IMR-90 (cell line): Measurements from ENCODE around the gene MYH6. TPM values are rescaled to one million over a fixed set of nuclear protein-coding genes. Genes with fewer than 3 reads are reported as not detected.

Experiments
- ATAC-seq: fragments of 200-7000 bp; cut with Tn5 transposase; 2 replicates; pipeline ENCODE4 v1.9.1; 2020; ENCODE audit warnings: low read depth, mild to moderate bottlenecking, moderate library complexity
- BruUV-seq: library from RNA; stranded (reverse); fragments of 400-500 nt; replicated peaks from 2 replicates; lab custom pipeline; 2021; lab: Mats Ljungman, UMichigan
- CTCF ChIA-PET: fragments of 300-600 bp; formaldehyde crosslinking; extraction: SDS; loops from one replicate; lab custom pipeline; 2021; ENCODE audit warnings: antibody characterized with exemption; lab: Yijun Ruan, JAX
- POLR2A ChIA-PET: fragments of 300-600 bp; sonication (Branson Sonifier 250); formaldehyde crosslinking; loops from one replicate; lab custom pipeline; 2022; ENCODE audit warnings: antibody characterized with exemption; ENCODE audit not compliant: unreplicated experiment; lab: Charles Lee
- DNase-seq: peaks from one replicate; pipeline ENCODE4 v3.0.0; 2013
- H2AFZ ChIP-seq: replicated peaks from 2 replicates; pipeline ENCODE3; 2013; ENCODE audit warnings: low read length, mild to moderate bottlenecking; ENCODE audit not compliant: poor library complexity
- H2AK5ac ChIP-seq: 2 replicates; pipeline ENCODE4 v1.6.1; 2013; ENCODE audit warnings: low read depth, low read length, inconsistent platforms
- H2AK9ac ChIP-seq: replicated peaks from 2 replicates; pipeline ENCODE3; 2013; ENCODE audit warnings: mild to moderate bottlenecking, low read depth, low read length, moderate library complexity; ENCODE audit not compliant: poor library complexity
- H2BK120ac ChIP-seq: 2 replicates; pipeline ENCODE4 v1.6.1; 2013; ENCODE audit warnings: low read depth, low read length, inconsistent platforms
- H2BK15ac ChIP-seq: 3 replicates; pipeline ENCODE4 v1.6.1; 2013; ENCODE audit warnings: low read depth, low read length, inconsistent platforms
- H2BK20ac ChIP-seq: 2 replicates; pipeline ENCODE4 v1.6.1; 2013; ENCODE audit warnings: low read depth, mild to moderate bottlenecking, inconsistent platforms, low read length, moderate library complexity
- H2BK5ac ChIP-seq: 2 replicates; pipeline ENCODE4 v1.6.1; 2013; ENCODE audit warnings: mild to moderate bottlenecking, low read depth, low read length, inconsistent platforms; ENCODE audit not compliant: poor library complexity, severe bottlenecking
- H3K14ac ChIP-seq: replicated peaks from 2 replicates; pipeline ENCODE4 v1.6.1; 2013; ENCODE audit warnings: low read depth, low read length, inconsistent platforms
- H3K18ac ChIP-seq: 2 replicates; pipeline ENCODE4 v1.6.1; 2013; ENCODE audit warnings: low read depth, low read length, control low read depth
- H3K23ac ChIP-seq: 2 replicates; pipeline ENCODE4 v1.6.1; 2013; ENCODE audit warnings: low read depth, low read length, inconsistent platforms
- H3K27ac ChIP-seq: 2 replicates; pipeline ENCODE4 v1.5.1; 2013; ENCODE audit warnings: mild to moderate bottlenecking, control low read depth, low read length; ENCODE audit not compliant: insufficient read depth
- H3K27me3 ChIP-seq: 2 replicates; pipeline ENCODE4 v1.6.1; 2013; ENCODE audit warnings: low read length; ENCODE audit not compliant: control insufficient read depth, insufficient read depth
- H3K36me3 ChIP-seq: 2 replicates; pipeline ENCODE4 v1.6.1; 2013; ENCODE audit warnings: low read length, mixed read lengths; ENCODE audit not compliant: control insufficient read depth, insufficient read depth
- H3K4ac ChIP-seq: 2 replicates; pipeline ENCODE4 v1.6.1; 2013; ENCODE audit warnings: low read depth, low read length, inconsistent platforms
- H3K4me1 ChIP-seq: 2 replicates; pipeline ENCODE4 v1.6.1; 2013; ENCODE audit warnings: low read length, mixed read lengths; ENCODE audit not compliant: control insufficient read depth, insufficient read depth
- H3K4me2 ChIP-seq: 2 replicates; pipeline ENCODE4 v1.6.1; 2013; ENCODE audit warnings: low read depth, mild to moderate bottlenecking, control low read depth, low read length, moderate library complexity
- H3K4me3 ChIP-seq: 2 replicates; pipeline ENCODE4 v1.5.1; 2013; ENCODE audit warnings: low read depth, mild to moderate bottlenecking, control low read depth, low read length, moderate library complexity; ENCODE audit not compliant: insufficient read depth
- H3K56ac ChIP-seq: 2 replicates; pipeline ENCODE4 v1.6.1; 2013; ENCODE audit warnings: low read length, inconsistent platforms; ENCODE audit not compliant: insufficient read depth; ENCODE audit errors: extremely low read depth
- H3K79me1 ChIP-seq, 2 experiments: 2 replicates each; pipeline ENCODE4 v1.6.1; 2013; ENCODE audit warnings: low read length in 2 of 2, inconsistent platforms in 1 of 2, low read depth in 1 of 2
- H3K9ac ChIP-seq: 2 replicates; pipeline ENCODE4 v1.6.1; 2013; ENCODE audit warnings: low read depth, low read length, control low read depth
- H3K9me1 ChIP-seq: 2 replicates; pipeline ENCODE4 v1.6.1; 2013; ENCODE audit warnings: low read length, inconsistent platforms; ENCODE audit not compliant: insufficient read depth
- H3K9me3 ChIP-seq: 2 replicates; pipeline ENCODE4 v1.6.1; 2013; ENCODE audit warnings: low read length; ENCODE audit not compliant: control insufficient read depth, insufficient read depth
- H4K20me1 ChIP-seq: 2 replicates; pipeline ENCODE4 v1.6.1; 2013; ENCODE audit warnings: low read length, inconsistent platforms; ENCODE audit not compliant: insufficient read depth
- H4K5ac ChIP-seq: 2 replicates; pipeline ENCODE4 v1.6.1; 2013; ENCODE audit warnings: mild to moderate bottlenecking, low read depth, low read length, control low read depth
- H4K8ac ChIP-seq, 2 experiments: 2 replicates each; pipeline ENCODE4 v1.6.1; 2013; ENCODE audit warnings: low read depth in 2 of 2, low read length in 2 of 2, control low read depth in 1 of 2, inconsistent platforms in 1 of 2
- H4K91ac ChIP-seq: 2 replicates; pipeline ENCODE4 v1.6.1; 2013; ENCODE audit warnings: low read depth, low read length, inconsistent platforms; ENCODE audit not compliant: insufficient read depth
- CHD1 ChIP-seq: IDR thresholded peaks from 2 replicates; pipeline ENCODE4 v1.6.1; 2012; ENCODE audit warnings: low read depth, low read length, improper control_type of control experiment
- CTCF ChIP-seq: conservative IDR thresholded peaks from 2 replicates; pipeline ENCODE4 v1.5.1; 2012; ENCODE audit warnings: mild to moderate bottlenecking, low read depth, low read length, improper control_type of control experiment
- MAFK ChIP-seq: IDR thresholded peaks from 2 replicates; pipeline ENCODE4 v1.6.1; 2012; ENCODE audit warnings: low read depth, low read length, improper control_type of control experiment
- MXI1 ChIP-seq: IDR thresholded peaks from 2 replicates; pipeline ENCODE4 v1.6.1; 2012; ENCODE audit warnings: low read depth, mild to moderate bottlenecking, low read length, moderate library complexity, borderline replicate concordance
- RAD21 ChIP-seq: IDR thresholded peaks from 2 replicates; pipeline ENCODE4 v1.6.1; 2012; ENCODE audit warnings: low read length, improper control_type of control experiment
- RFX5 ChIP-seq: IDR thresholded peaks from 2 replicates; pipeline ENCODE4 v1.8.0; 2012; ENCODE audit warnings: low read depth, mild to moderate bottlenecking, low read length, moderate library complexity
- USF2 ChIP-seq: fragments of 150-350 bp; IDR thresholded peaks from 2 replicates; pipeline ENCODE4 v1.6.1; 2017; ENCODE audit warnings: mild to moderate bottlenecking, antibody characterized with exemption, low read length, low read depth
- WGBS, 2 experiments: methylation state at CpG; one replicate each; pipeline versions ENCODE4 v1.1.5 to v1.1.7; 2013; ENCODE audit warnings: missing lambda C conversion rate in 2 of 2; ENCODE audit not compliant: insufficient read length in 1 of 2; ENCODE audit errors: extremely low coverage in 2 of 2; 5-methylcytosine and 5-hydroxymethylcytosine counted together
- dilution Hi-C: fragments of 300-500 bp; cut with HindIII; formaldehyde crosslinking; loops from one replicate; pipeline ENCODE4 v1.14.3; 2018; ENCODE audit warnings: low sequenced_read_pairs; ENCODE audit not compliant: unreplicated experiment
- in situ Hi-C: fragments of 300-500 bp; cut with MboI; formaldehyde crosslinking; loops from 3 replicates; pipeline ENCODE4 v1.14.3; 2019; ENCODE audit warnings: low sequenced_read_pairs, inconsistent platforms, mixed read lengths
- intact Hi-C: fragments of 100-400 bp; cut with micrococcal nuclease; formaldehyde crosslinking; loops from 2 replicates; pipeline ENCODE4 v1.10.0; 2022
- polyA plus RNA-seq, 3 experiments: library from polyadenylated mRNA; depleted of rRNA; stranded (reverse); fragments of >200 nt; gene quantifications; 2 replicates each; pipeline ENCODE4 v1.2.3, GENCODE V29; 2012; ENCODE audit warnings: low replicate concordance in 1 of 3
- total RNA-seq: library from RNA; depleted of rRNA; stranded (reverse); fragments of >200 nt; gene quantifications from 2 replicates; pipeline ENCODE4 v1.2.3, GENCODE V29; 2012

Gene MYH6
- total and polyA plus RNA-seq, 2 of the 4 experiments (the other 2 are of a cell fraction) = not detected

GRCh38 chr14:23364164-23365035, 43.7 kb downstream of the MYH6 start:
- Histone ChIP-seq H3K36me3 (peaks cover 7% of the 10 kb centered on the region; the same call in 1 of the 2 replicates), H3K4me3 (peak overlapping the region; percentile 55), H2AFZ (peak overlapping the region; percentile 88), H4K5ac (peak overlapping the region; percentile 80), H2AK5ac (peak overlapping the region; percentile 97), H3K9me1 (peaks cover 8% of the 10 kb centered on the region; the same call in 1 of the 2 replicates), H3K56ac (peak overlapping the region; percentile 50), H2AK9ac (peak overlapping the region; percentile 100), H2BK120ac (peak overlapping the region; percentile 47), H2BK15ac (no peak overlapping the region; the same call in 2 of the 3 replicates), H2BK5ac (peak overlapping the region; percentile 73), H3K27me3 (peaks cover 7% of the 10 kb centered on the region; the same call in 1 of the 2 replicates), H3K23ac (peak overlapping the region; percentile 93), H4K8ac (peak overlapping the region; percentile 95 to 99), H3K9me3 (no peaks in the 10 kb centered on the region), H3K18ac (peak overlapping the region; percentile 67), H3K79me1 (peaks cover 13 to 37% of the 10 kb centered on the region in 2 experiments; a peak in 3 of 4 replicates), H3K4me2 (peak overlapping the region; percentile 76), H4K91ac (peak overlapping the region; percentile 96), H3K9ac (peak overlapping the region; percentile 98), H2BK20ac (no peak overlapping the region), H3K4me1 (peaks cover 8% of the 10 kb centered on the region), H3K4ac (peak overlapping the region; percentile 92), H3K27ac (peak overlapping the region; percentile 98), H3K14ac (peak overlapping the region; percentile 93), H4K20me1 (peaks cover 12% of the 10 kb centered on the region; the same call in 1 of the 2 replicates)
- dilution Hi-C loops = no loop called here
- no CpG with 5 or more reads among the region's 21 CpGs for WGBS, 2 experiments
- DNase-seq = no peak
- in situ Hi-C loops = no loop called here
- intact Hi-C loops = no loop called here
- TF ChIP-seq RAD21 (no peak), MAFK (no peak), CTCF (no peak), MXI1 (no peak), RFX5 (no peak), USF2 (no peak), CHD1 (no peak)
- CTCF ChIA-PET = interaction anchor here (1.2 kb wide), 1 partner anchor 221 kb away, joined by 4 read pairs; no protein-coding TSS in a partner anchor
- peak; percentile 4; the same call in 1 of the 2 replicates for ATAC-seq
- no TSS peak for BruUV-seq
- POLR2A ChIA-PET = no interaction called here
